Effector memory CD8-positive, alpha-beta T cell (primary cell): ENCODE measurements around the gene ATP11B.

Experiments
- ATAC-seq: fragments of 150-1000 bp; cut with Tn5 transposase; replicated peaks from 2 replicates; pipeline ENCODE4 v1.10.0; 2021; ENCODE audit warnings: mild to moderate bottlenecking, moderate library complexity
- DNase-seq, 3 experiments: peaks; one replicate each; pipeline ENCODE4 v3.0.0; 2021
- H3K27ac Mint-ChIP-seq, 2 donors: one replicate each; pipeline ENCODE4 v1.8.0; 2022; ENCODE audit warnings: mild to moderate bottlenecking in 2 of 2, mixed read lengths in 2 of 2, moderate library complexity in 2 of 2
- H3K27me3 Mint-ChIP-seq, 2 donors: one replicate each; pipeline ENCODE4 v1.8.0; 2022; ENCODE audit warnings: mixed read lengths in 2 of 2
- H3K36me3 Mint-ChIP-seq: one replicate; pipeline ENCODE4 v1.8.0; 2022; ENCODE audit warnings: mild to moderate bottlenecking, moderate library complexity, mixed read lengths; ENCODE audit not compliant: insufficient read depth
- H3K4me1 Mint-ChIP-seq, 2 donors: one replicate each; pipeline ENCODE4 v1.8.0; 2022; ENCODE audit warnings: low read depth in 2 of 2, mixed read lengths in 2 of 2
- H3K4me3 Mint-ChIP-seq, 2 donors: one replicate each; pipeline ENCODE4 v1.8.0; 2022; ENCODE audit warnings: mild to moderate bottlenecking in 2 of 2, mixed read lengths in 2 of 2, moderate library complexity in 2 of 2
- H3K9me3 Mint-ChIP-seq, 2 donors: one replicate each; pipeline ENCODE4 v1.8.0; 2022; ENCODE audit warnings: mixed read lengths in 2 of 2

The ATP11B gene

DNA sequence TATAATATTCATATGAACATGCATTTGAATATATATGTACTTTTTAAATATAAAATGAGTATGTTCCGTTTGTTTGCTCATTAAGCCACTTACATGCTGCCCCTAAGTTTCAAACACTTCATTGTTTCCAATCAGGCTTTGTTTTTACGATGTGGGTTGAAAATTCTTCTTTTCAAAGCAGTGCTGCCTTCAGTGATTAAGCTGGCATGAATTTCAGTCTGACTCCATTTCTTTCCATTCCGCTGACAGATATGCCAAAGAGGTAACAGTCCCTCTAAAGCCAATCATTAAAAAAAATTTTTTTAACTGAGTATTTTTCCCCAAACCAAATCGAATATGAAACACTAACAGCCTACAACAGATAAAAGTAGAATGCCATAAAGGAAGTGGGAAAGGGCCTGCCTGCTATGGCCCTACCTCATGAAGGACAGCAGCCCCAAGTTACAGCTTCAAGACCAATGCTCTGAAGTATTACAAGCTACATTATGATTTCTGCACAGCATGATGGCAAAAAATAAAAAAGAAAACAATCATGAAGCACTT, 147.0 kb downstream of the ATP11B start:
- Mint-ChIP-seq H3K4me3 (no peak overlapping the region), H3K27me3 (no peaks in the 10 kb centered on the region), H3K4me1 (peaks cover 8 to 9% of the 10 kb centered on the region in 2 donors), H3K27ac (peak overlapping the region in 1 of 2 donors; percentile 79), H3K9me3 (no peaks in the 10 kb centered on the region), H3K36me3 (peaks cover 10% of the 10 kb centered on the region)
- ATAC-seq (no peak), DNase-seq (no peak)

DNA sequence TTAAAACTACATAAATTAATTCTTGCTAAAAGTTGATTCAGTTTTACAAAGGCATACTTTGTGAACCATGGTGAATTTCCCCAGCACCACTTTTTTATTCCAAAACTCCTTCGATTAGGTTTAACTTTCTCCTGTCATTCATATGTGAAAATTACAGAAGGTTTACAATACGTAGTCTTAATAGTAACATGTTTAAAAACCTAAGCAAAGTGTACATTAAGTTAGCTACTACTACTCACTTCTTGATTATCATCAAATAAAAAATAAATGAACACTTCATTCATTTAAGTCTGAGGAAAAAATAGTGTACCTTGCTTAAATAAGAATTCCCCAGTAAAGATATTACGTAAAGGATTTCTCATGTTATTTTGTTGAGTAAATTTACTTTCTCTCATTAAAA, 148.4 kb downstream of the ATP11B start:
- ATAC-seq, result no peak
- no peak for DNase-seq
- H3K4me3 Mint-ChIP-seq, result no peak overlapping the region
- H3K27ac Mint-ChIP-seq, result no peak overlapping the region
- peaks cover 19% of the 10 kb centered on the region for H3K36me3 Mint-ChIP-seq
- H3K9me3 Mint-ChIP-seq, result no peaks in the 10 kb centered on the region
- peaks cover 8 to 9% of the 10 kb centered on the region in 2 donors for H3K4me1 Mint-ChIP-seq
- no peaks in the 10 kb centered on the region for H3K27me3 Mint-ChIP-seq

DNA sequence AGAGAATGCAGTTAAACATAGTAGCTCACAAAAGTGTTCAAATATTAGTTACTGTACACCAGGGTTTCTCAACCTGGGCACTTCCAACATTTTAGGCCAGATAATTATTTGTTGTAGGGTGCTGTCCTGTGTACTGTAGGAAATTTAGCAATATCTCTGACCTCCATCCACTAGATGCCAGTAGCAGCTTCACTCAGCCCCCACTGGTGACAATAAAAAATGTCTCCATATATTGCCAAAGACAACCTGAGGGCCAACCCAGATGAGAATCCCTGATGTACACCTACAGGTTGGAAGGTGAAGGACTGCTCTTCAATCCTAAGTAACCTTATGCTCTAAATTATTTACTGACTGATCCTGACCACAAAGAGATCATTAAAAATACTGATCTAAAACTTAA, 154.6 kb downstream of the ATP11B start:
- Mint-ChIP-seq H3K4me1 (no peaks in the 10 kb centered on the region), H3K27me3 (no peaks in the 10 kb centered on the region), H3K4me3 (no peak overlapping the region), H3K36me3 (peaks cover 30% of the 10 kb centered on the region), H3K9me3 (no peaks in the 10 kb centered on the region), H3K27ac (no peak overlapping the region)
- peak; percentile 42 for ATAC-seq
- DNase-seq, result no peak

DNA sequence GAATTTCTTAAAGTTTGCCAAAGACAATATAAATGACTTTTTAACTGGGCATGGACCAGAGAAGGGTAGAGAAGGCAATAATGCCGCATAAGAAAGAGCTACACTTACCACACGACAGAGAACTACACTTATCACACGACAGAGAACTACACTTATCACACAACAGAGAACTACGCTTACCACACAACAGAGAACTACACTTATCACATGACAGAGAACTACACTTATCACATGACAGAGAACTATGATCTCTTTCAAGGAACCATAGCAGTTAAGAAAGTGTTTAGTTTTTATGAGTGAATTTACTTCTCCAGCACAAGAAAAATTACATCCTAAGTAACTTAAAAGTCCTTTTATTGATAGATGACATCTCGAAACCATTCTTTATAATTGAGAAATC, 155.0 kb downstream of the ATP11B start:
- DNase-seq, result no peak
- no peaks in the 10 kb centered on the region for H3K9me3 Mint-ChIP-seq
- no peak for ATAC-seq
- no peak overlapping the region for H3K27ac Mint-ChIP-seq
- H3K4me1 Mint-ChIP-seq, result no peaks in the 10 kb centered on the region
- no peak overlapping the region for H3K4me3 Mint-ChIP-seq
- peaks cover 30% of the 10 kb centered on the region for H3K36me3 Mint-ChIP-seq
- no peaks in the 10 kb centered on the region for H3K27me3 Mint-ChIP-seq

DNA sequence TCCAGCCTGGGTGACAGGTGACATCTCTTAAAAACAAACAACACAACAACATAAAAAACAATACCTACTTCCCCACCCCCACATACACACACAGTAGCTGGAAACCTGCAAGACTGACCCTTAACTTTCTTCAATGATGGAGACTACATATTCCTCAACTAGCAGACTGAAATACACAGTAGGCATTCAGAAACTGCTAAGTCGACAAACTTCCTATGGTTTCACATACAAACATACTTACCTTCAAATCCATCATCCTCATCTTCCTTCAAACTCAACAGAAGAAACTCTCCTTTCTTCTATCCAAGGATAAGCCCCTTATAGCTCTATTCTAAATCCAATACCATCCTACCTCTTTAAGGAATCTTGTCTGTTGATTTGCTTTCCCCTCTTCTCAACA, 156.4 kb downstream of the ATP11B start:
- H3K9me3 Mint-ChIP-seq, result no peaks in the 10 kb centered on the region
- H3K27me3 Mint-ChIP-seq, result no peaks in the 10 kb centered on the region
- H3K36me3 Mint-ChIP-seq, result peaks cover 30% of the 10 kb centered on the region
- no peaks in the 10 kb centered on the region for H3K4me1 Mint-ChIP-seq
- no peak overlapping the region for H3K4me3 Mint-ChIP-seq
- H3K27ac Mint-ChIP-seq, result no peak overlapping the region
- DNase-seq, result no peak
- ATAC-seq, result no peak

DNA sequence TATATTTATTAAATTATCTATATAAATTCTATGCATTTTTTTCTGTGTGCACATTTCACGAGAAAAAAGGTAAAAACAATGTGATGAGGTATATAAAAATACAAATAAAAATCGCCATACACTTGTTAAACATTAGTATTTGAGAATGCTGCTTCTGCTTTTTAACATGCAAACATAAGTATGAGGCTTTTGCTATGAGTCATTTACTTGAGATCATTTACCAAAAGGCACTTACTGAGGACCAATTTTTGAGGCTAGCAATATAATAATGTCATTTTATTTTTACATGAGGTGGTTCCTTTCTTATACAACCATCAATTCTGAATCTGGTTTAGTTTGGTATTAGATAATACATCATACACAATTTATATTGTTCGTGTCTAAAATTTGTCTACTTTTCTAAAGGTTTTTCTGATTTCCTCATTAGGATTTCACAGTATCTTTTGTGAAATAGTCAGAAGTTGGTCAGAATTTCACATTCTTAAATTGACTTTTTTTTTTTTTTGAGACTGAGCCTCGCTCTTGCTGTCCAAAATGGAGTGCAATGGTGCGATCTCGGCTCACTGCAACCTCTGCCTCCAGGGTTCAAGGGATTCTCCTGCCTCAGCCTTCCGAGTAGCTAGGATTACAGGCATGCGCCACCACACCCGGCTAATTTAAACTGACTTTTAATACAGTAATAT, 161.4 kb downstream of the ATP11B start:
- Mint-ChIP-seq H3K4me1 (peaks cover 1 to 7% of the 10 kb centered on the region in 2 donors), H3K9me3 (no peaks in the 10 kb centered on the region), H3K4me3 (no peak overlapping the region), H3K36me3 (peaks cover 20% of the 10 kb centered on the region), H3K27ac (no peak overlapping the region), H3K27me3 (no peaks in the 10 kb centered on the region)
- DNase-seq (no peak), ATAC-seq (no peak)

DNA sequence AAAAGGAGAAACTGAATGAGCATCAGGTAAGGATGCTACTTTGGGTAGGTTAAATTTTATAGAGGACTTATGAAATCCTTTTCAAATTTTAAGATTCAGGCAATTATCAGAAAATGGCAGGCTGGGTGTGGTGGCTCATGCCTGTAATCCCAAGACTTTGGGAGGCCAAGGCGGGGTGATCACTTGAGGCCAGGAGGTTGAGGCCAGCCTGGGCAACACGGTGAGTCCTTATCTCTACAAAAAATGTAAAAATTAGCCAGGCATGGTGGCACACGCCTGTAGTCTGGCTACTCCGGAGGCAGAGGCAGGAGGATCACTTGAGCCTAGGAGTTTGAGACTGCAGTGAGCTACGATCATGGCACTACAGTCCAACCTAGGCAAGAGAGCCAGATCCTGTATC, 163.9 kb downstream of the ATP11B start:
- H3K27ac Mint-ChIP-seq, result peak overlapping the region in 1 of 2 donors; percentile 72
- no peaks in the 10 kb centered on the region for H3K9me3 Mint-ChIP-seq
- ATAC-seq, result no peak
- DNase-seq, result no peak
- H3K4me3 Mint-ChIP-seq, result no peak overlapping the region
- H3K36me3 Mint-ChIP-seq, result peaks cover 38% of the 10 kb centered on the region
- H3K27me3 Mint-ChIP-seq, result no peaks in the 10 kb centered on the region
- peaks cover 1 to 14% of the 10 kb centered on the region in 2 donors for H3K4me1 Mint-ChIP-seq

DNA sequence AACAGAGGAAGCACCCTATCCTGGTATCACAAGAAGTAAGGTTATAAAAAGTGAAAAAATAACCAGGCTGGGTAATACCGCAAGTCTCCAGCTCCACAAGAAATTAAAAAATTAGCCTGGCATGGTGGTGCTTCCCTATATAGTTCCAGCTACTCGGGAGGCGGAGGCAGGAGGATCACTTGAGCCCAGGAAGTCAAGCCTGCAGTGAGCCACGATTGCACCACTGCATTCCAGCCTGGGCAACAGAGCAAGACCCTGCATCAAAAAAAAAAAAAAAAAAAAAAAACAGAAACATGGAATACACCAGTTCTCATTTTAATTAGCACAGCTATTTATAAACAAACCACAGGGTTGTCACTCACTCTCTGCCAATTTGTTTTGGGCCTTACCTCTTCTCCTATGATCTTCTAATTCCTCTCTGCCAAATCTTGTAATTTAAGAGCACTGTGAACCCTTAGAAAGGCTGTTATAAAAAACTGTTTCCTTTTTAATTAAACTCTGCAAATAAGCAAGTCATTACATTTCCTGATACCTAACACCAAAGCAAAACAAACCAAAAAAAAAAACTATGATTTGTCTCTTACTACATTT, 164.5 kb downstream of the ATP11B start:
- Mint-ChIP-seq H3K4me3 (no peak overlapping the region), H3K4me1 (peaks cover 4 to 18% of the 10 kb centered on the region in 2 donors), H3K9me3 (no peaks in the 10 kb centered on the region), H3K36me3 (peaks cover 39% of the 10 kb centered on the region), H3K27me3 (no peaks in the 10 kb centered on the region), H3K27ac (peak overlapping the region in 1 of 2 donors; percentile 72)
- DNase-seq (no peak), ATAC-seq (no peak)

DNA sequence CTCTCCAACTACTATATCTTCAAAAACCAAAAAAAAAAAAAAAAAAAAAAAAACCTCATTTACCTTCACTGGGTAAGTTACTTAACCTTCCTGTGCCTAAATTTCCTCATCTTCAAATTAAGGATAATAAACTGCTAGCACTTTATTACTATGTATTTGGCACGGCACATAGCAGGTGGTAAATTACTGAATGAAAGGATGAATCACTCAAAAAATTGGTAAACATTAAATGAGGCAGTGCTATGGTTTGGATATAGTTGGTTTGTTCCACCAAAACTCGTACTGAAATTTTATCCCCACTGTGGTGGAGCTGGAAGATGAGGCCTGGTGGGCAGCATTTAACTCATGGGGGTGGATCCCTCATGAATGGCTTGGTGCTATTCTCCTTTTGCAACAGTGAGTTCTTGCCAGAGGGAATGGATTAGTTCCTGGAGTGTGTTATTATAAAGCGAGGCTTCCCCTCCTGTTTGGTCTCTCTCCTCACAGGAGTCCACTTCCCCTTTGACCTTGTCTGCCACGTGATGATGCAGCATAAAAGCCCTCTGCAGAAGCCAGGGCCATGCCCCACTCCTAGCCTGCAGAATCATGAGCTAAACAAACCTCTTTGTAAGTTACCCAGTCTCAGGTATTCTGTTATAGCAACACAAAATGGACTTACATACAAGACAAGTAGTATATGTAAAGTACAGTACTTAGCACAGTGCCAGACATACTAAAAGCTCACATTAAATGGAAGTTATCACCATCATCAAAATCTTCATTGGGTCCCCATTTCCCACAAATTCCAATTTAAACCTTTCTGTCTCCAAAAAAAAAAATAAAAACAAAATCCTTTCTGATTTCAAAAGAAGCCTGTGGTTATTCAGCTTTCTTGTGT, 166.4 kb downstream of the ATP11B start:
- peaks cover 43% of the 10 kb centered on the region for H3K36me3 Mint-ChIP-seq
- no peaks in the 10 kb centered on the region for H3K9me3 Mint-ChIP-seq
- H3K27ac Mint-ChIP-seq, result peak overlapping the region in 1 of 2 donors; percentile 60
- DNase-seq, result no peak
- ATAC-seq, result no peak
- no peak overlapping the region for H3K4me3 Mint-ChIP-seq
- no peaks in the 10 kb centered on the region for H3K27me3 Mint-ChIP-seq
- peaks cover 5 to 18% of the 10 kb centered on the region in 2 donors for H3K4me1 Mint-ChIP-seq

DNA sequence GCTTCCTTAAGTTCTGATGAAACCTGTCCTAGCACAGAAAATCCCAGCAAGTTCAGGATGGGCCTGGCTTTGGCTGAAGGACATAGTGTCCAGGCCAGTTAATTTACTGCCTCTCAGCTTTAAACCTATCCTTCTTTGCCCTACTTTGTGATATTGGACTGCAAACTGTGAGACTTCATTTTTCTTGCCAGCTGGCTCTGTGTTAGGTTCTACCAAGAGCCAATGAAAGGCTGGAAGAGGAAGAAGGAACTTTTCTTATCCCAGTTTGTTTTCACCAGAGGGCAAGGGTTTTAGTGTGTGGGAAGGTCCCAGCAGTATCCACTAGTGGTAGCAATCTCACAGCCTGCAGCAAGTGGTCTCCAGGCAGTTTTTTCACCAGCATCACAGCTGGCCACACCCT, 168.9 kb downstream of the ATP11B start:
- Mint-ChIP-seq H3K36me3 (peaks cover 39% of the 10 kb centered on the region), H3K4me1 (peaks cover 9 to 29% of the 10 kb centered on the region in 2 donors), H3K27ac (peak overlapping the region in 1 of 2 donors; percentile 18), H3K9me3 (no peaks in the 10 kb centered on the region), H3K27me3 (no peaks in the 10 kb centered on the region), H3K4me3 (no peak overlapping the region)
- no peak for DNase-seq
- ATAC-seq, result no peak

DNA sequence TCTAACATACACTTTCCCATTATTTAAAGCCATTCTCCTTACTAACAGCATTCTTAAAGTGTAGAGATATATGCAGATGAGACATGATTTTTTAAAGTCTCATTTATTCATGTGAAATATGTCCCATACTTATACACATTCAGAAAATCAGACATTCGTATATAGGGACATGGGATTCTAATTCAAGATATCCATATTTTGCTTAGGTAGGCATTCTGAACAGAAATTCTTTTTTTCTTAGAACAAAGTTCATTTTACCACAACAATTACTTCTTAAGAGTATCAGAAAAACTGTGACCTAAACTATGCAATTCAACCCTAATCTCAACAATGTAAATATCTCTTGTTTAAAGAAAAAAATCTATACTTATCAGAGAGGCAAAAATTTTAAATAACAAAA, 170.9 kb downstream of the ATP11B start:
- ATAC-seq, result no peak
- no peaks in the 10 kb centered on the region for H3K9me3 Mint-ChIP-seq
- peak overlapping the region in 1 of 2 donors; percentile 6 for H3K27ac Mint-ChIP-seq
- no peak overlapping the region for H3K4me3 Mint-ChIP-seq
- no peak for DNase-seq
- no peaks in the 10 kb centered on the region for H3K27me3 Mint-ChIP-seq
- peaks cover 21 to 46% of the 10 kb centered on the region in 2 donors for H3K4me1 Mint-ChIP-seq
- peaks cover 31% of the 10 kb centered on the region for H3K36me3 Mint-ChIP-seq

DNA sequence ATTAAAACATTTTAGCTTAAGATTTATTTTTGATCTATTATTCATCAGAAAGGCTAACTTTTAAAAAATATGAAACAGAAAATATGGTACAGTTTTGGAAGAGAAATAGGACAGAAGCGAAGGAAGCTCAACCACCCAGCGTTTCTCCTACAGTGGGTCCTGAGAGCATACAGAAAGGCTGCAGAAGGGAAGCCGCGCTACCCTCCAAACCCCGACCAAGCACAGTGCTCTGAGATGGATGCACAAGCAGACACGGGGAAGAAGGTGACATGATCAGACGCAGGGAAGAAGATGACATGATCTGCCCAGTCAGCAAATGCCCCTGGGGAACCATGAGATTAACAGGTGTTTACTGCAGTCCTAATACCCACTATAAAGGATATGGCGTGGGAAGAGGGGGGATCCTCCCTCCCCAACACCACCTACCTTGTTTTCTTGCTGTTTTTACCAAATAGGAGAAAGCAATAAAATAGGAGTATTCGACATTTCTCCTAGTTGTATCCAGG, 172.6 kb downstream of the ATP11B start:
- ATAC-seq (no peak), DNase-seq (no peak)
- H3K27me3 Mint-ChIP-seq, result no peaks in the 10 kb centered on the region
- H3K4me1 Mint-ChIP-seq, result peaks cover 25 to 43% of the 10 kb centered on the region in 2 donors
- H3K27ac Mint-ChIP-seq, result peak overlapping the region; percentile 59 to 82
- peaks cover 18% of the 10 kb centered on the region for H3K36me3 Mint-ChIP-seq
- peak overlapping the region in 1 of 2 donors; percentile 3 for H3K4me3 Mint-ChIP-seq
- H3K9me3 Mint-ChIP-seq, result no peaks in the 10 kb centered on the region
